NCI-H748 (cell line): ENCODE data around the gene TGFBR1.
"Not testable (repeated sequence)": the region's sequence is repeated elsewhere in the genome, so short reads cannot be mapped to it uniquely, and the experiment has no call there.

Source experiments
- DNase-seq: peaks from one replicate; lab custom pipeline; 2025; ENCODE audit not compliant: unreplicated experiment; lab: John Stamatoyannopoulos, UW

The TGFBR1 gene

GRCh38 chr9:99075246-99075912 lies 29.5 kb upstream of the TGFBR1 start:
- DNase-seq: no peak

DNA sequence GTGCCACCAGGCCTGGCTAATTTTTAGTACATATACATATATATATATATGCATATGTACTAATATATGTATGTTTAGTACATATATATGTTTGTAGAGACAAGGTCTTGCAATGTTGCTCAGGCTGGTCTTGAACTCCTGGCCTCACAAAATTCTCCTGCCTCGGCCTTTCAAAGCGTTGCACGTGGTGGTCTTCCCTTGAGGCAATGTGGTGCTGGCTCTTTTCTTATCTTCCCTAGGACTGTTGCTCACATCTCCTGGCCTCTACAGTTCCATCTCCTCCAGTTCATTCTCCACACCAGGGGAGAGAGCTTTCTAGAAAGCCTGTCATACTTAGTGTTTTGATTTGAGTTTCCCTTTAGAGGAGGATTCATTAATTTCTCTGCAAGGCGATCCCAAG lies 28.9 kb upstream of the TGFBR1 start:
- no peak for DNase-seq

DNA sequence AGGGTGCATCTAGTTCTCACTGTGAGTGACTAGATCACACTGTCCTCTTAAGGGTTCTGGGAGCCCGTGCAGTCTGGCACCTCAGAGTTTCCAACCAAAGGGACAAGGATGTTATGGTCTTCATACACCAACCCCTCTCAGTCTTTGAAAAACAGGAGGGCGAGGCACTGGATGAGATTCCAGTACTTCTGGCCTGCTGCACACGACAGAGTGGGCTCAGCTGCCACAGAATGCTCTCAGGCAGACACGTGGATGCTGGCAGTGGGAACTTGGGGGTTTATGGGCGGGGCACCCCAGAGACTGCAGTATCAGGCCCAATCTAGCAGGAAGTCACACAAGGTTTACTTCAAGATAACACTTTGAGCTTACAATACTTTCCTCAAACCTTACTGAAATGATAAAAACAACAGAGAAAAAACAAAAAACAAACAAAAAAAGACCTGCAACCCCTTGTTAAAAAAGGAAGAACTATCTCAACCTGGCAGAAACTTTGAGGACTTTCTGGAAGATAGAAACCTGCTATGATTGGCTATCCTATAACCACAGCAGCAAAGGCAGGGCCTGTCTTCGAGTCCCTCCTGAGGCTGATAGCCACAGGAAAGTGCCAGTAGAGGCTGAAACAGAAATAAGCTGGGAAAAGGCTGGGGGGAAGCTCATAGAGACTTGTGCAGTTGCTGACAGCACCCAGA lies 28.3 kb upstream of the TGFBR1 start:
- no peak for DNase-seq

- no peak for DNase-seq
These were observed 26.2 kb upstream of the TGFBR1 start for GRCh38 chr9:99078717-99079116.

DNA sequence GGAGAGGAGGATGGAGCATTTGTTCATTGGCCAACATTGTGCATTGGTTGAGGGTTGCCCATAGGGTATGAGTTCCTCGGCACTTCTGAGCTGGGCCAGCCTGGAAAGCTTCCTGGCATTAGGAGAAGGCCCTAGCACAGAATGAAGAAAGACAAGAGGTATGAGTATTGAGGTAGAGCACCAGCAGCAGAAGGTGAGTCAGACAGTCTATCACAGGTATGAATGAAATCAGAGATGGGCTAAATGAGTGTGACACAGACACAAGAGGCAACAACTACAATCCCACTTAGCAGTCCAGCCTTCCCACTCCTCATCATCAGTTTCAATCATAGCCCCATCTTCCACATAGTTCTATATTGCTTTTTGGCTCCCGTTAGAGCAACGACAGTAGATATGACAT lies 25.4 kb upstream of the TGFBR1 start:
- DNase-seq: no peak

- no peak for DNase-seq
These were observed 21.9 kb upstream of the TGFBR1 start for GRCh38 chr9:99083051-99083450.

- DNase-seq: no peak
These were observed 18.7 kb upstream of the TGFBR1 start for GRCh38 chr9:99085949-99086948.

DNA sequence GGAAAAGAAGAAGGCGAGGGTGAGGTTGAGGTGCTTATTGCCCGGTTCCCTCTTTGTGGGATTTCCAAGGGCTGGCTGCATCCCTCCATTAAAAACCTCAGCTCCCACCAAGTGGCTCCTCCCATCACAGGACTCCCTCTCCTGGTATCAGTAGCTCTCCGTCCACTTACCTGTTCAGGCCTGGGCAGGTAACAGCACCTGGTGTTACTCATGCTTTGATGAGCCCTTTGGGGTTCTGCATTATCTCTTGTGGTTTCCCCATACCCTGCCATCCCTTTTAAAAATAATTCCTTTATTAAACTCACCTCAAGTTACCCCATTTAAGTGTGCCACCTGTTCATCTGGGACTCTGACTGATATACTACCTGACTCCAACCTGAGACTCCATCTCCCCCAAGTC lies 17.5 kb upstream of the TGFBR1 start:
- no peak for DNase-seq

GRCh38 chr9:99090336-99091130 lies 14.4 kb upstream of the TGFBR1 start:
- no peak for DNase-seq

GRCh38 chr9:99092643-99093491 lies 12.0 kb upstream of the TGFBR1 start:
- DNase-seq: no peak

GRCh38 chr9:99093492-99093791 lies 11.5 kb upstream of the TGFBR1 start:
- DNase-seq: no peak

- DNase-seq: no peak
These were observed 9.3 kb upstream of the TGFBR1 start for GRCh38 chr9:99095565-99095964.

DNA sequence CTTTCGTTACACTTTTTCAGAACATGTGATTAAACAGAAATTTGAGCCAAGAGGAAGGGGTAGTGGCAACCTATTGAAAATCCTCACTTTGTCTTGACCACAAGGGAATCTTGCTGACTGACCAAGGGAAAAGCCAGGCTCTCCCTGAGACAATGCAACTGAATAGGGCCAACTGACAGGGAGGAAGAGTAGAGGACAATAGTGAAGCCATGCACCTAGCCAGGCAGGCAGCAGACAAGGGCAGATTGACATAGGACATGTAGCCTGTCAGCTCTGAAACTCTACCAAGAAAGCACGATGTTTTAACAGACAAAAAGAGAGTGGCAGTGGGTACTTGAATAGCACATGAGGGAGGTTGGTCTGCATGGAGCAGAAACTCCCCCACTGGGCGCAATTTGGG lies 8.5 kb upstream of the TGFBR1 start:
- no peak for DNase-seq

DNA sequence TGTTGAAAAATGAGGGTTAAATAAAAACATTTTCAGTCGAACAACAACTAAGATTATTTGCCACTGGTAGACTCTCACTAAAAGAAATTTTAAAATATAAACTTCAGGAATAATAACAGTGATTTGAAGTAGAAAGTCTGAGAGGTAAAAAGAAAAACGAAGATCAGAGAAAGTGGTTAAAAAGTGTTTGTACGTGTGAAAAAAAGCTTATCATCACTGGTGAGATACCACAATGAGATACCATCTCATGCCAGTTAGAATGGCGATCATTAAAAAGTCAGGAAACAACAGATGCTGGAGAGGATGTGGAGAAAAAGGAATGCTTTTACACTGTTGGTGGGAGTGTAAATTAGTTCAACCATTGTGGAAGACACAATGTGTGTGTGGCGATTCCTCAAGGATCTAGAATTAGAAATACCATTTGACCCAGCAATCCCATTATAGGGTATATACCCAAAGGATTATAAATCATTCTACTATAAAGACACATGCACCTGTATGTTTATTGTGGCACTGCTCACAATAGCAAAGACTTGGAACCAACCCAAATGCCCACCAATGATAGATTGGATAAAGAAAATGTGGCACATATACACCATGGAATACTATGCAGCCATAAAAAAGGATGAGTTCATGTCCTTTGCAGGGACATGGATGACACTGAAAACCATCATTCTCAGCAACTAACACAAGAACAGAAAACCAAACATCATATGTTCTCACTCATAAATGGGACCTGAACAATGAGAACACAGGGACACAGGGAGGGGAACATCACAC lies 4.9 kb upstream of the TGFBR1 start:
- DNase-seq: not testable (repeated sequence)

- no peak for DNase-seq
These were observed 3.6 kb upstream of the TGFBR1 start for GRCh38 chr9:99101271-99101670.

- no peak for DNase-seq
These were observed 3.1 kb upstream of the TGFBR1 start for GRCh38 chr9:99101812-99102211.

DNA sequence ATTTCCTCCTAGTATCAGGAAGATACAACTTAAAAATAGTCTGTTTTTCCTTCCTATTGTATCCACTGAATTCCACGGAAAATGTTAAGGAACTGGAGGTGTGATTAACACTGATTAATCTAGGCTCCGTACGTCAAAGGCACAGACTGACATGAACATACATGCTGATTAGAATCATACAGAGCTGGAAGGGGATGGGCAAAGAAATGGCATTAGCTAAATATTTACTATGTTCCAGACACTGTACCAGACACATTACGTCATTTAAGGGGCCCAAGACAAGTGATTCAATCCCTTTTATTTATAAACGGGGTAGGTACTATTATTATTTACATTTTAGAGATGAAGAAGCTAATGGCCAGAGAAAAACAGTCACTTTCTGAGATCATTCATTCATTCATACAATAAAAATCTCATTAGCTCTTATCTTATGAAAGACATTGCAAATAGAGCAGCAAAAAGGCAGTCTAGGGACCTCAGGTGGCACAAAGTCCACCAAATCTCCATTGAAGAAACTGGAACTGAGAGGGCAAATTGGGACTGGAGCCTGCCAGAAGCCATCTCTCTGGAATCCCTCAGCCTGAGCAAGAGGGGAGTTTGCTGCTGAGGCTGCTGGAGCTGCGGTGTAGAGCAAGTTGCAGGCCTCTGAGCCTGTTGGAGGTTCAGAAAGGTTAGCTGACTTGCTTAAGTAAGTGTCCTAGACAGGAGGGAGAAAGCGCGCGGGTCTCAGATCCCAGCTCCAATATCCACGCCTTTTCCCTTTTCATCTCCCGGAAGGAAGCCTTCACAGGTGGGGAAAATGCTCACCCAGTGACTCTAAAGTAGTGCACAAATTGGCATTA lies 1.6 kb upstream of the TGFBR1 start:
- no peak for DNase-seq

DNA sequence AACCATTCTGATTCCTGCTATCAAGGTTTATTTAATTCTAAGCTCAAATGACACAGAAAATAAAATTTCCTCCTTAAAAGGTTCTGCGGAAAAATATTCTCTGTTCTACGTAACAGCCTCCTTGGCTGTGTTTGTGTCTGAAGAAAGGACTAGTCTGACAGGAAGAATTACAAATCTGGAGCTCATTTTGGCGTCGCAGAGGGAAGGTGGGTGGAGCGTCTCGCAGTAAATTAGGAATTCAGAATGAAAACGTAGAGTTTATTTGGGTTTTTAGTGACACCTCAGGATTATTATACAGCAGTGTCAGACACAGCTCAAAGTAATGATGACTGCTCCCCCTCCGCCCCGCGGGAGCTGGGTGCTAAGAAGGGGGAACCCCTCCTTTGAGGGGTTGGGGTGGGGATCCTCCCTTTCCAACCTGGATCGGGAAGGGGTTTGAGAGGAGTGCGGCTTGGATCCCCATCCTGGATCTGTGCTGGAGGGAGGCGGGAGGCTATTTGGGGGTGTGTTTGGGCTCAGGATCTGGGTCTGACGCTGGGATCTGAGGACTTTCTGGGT lies 933 bp upstream of the TGFBR1 start:
- no peak for DNase-seq
